GM23338 (cell line): ENCODE results near the gene PAX3. TPM values are rescaled to one million over a fixed set of nuclear protein-coding genes. Genes with fewer than 3 reads are reported as not detected.

Experiments
- ATAC-seq: fragments of 200-7000 bp; cut with Tn5 transposase; 3 replicates; pipeline ENCODE4 v1.9.1; 2020
- DNase-seq: peaks from one replicate; pipeline ENCODE4 v3.0.0-alpha.2; 2015; ENCODE audit warnings: low spot score
- H2AFZ ChIP-seq: fragments of 200-600 bp; sonication (generic); 2 replicates; pipeline ENCODE4 v1.8.0; 2016; ENCODE audit warnings: antibody characterized with exemption, mild to moderate bottlenecking, moderate library complexity
- H3F3A ChIP-seq: fragments of 200-600 bp; sonication (generic); replicated peaks from 2 replicates; pipeline ENCODE4 v1.8.0; 2017; ENCODE audit warnings: antibody characterized with exemption, mixed run types, low read depth
- H3K27ac ChIP-seq: fragments of 200-600 bp; sonication (generic); 2 replicates; pipeline ENCODE4 v1.6.1; 2016; ENCODE audit warnings: low read depth
- H3K27me3 ChIP-seq: fragments of 200-600 bp; sonication (generic); 2 replicates; pipeline ENCODE4 v1.8.0; 2016; ENCODE audit warnings: mild to moderate bottlenecking, mixed run types, moderate library complexity; ENCODE audit not compliant: insufficient read depth
- H3K36me3 ChIP-seq: fragments of 200-600 bp; sonication (generic); 2 replicates; pipeline ENCODE4 v1.8.0; 2016; ENCODE audit warnings: mild to moderate bottlenecking; ENCODE audit not compliant: insufficient read depth
- H3K4me1 ChIP-seq: fragments of 200-600 bp; sonication (generic); 2 replicates; pipeline ENCODE4 v1.8.0; 2016; ENCODE audit warnings: mild to moderate bottlenecking, moderate library complexity; ENCODE audit not compliant: insufficient read depth
- H3K4me2 ChIP-seq: fragments of 200-600 bp; sonication (generic); 2 replicates; pipeline ENCODE4 v1.7.1; 2017; ENCODE audit warnings: mixed run types
- H3K4me3 ChIP-seq: fragments of 200-600 bp; sonication (generic); 2 replicates; pipeline ENCODE4 v1.6.1; 2016; ENCODE audit warnings: mixed run types
- H3K79me2 ChIP-seq: fragments of 200-600 bp; sonication (generic); replicated peaks from 2 replicates; pipeline ENCODE4 v1.8.0; 2017; ENCODE audit warnings: mild to moderate bottlenecking; ENCODE audit not compliant: insufficient read depth
- H3K9me2 ChIP-seq: fragments of 200-600 bp; sonication (generic); 2 replicates; pipeline ENCODE4 v1.8.0; 2017; ENCODE audit not compliant: insufficient read depth
- H4K20me1 ChIP-seq: fragments of 200-600 bp; sonication (generic); replicated peaks from 2 replicates; pipeline ENCODE4 v1.8.0; 2017; ENCODE audit warnings: mild to moderate bottlenecking; ENCODE audit not compliant: insufficient read depth
- H3K27ac Mint-ChIP-seq: 2 replicates; pipeline ENCODE4 v1.8.0; 2020; ENCODE audit warnings: inconsistent platforms, mild to moderate bottlenecking, moderate library complexity, mixed read lengths
- H3K27me3 Mint-ChIP-seq: 3 replicates; pipeline ENCODE4 v1.8.0; 2022; ENCODE audit warnings: low read depth, mild to moderate bottlenecking, moderate library complexity, mixed read lengths, inconsistent platforms; ENCODE audit not compliant: insufficient read depth, poor library complexity
- H3K36me3 Mint-ChIP-seq: 3 replicates; pipeline ENCODE4 v1.8.0; 2021; ENCODE audit warnings: low read depth, mild to moderate bottlenecking, inconsistent platforms, moderate library complexity, mixed read lengths
- H3K4me1 Mint-ChIP-seq: 3 replicates; pipeline ENCODE4 v1.8.0; 2020; ENCODE audit warnings: mild to moderate bottlenecking, inconsistent platforms, mixed read lengths
- H3K4me3 Mint-ChIP-seq: 3 replicates; pipeline ENCODE4 v1.8.0; 2021; ENCODE audit warnings: moderate library complexity, mild to moderate bottlenecking, inconsistent platforms, mixed read lengths
- H3K9me3 Mint-ChIP-seq: 3 replicates; pipeline ENCODE4 v1.8.0; 2020; ENCODE audit warnings: moderate library complexity, mild to moderate bottlenecking, inconsistent platforms, mixed read lengths
- CREB1 ChIP-seq: fragments of 250-450 bp; sonication (Bioruptor Pico); IDR thresholded peaks from 2 replicates; pipeline ENCODE4 v1.5.0; 2020; ENCODE audit warnings: low read depth, mild to moderate bottlenecking, moderate library complexity
- CTCF ChIP-seq, 2 experiments: fragments of 200-600 bp in 1 of 2; sonication (generic) in 1 of 2; conservative IDR thresholded peaks; 2 replicates each; pipeline versions ENCODE4 v1.5.1 to v1.6.1; 2016 to 2017; ENCODE audit warnings: antibody characterized with exemption in 2 of 2, low read depth in 2 of 2, mild to moderate bottlenecking in 2 of 2, moderate library complexity in 1 of 2
- ETS1 ChIP-seq: IDR thresholded peaks from 2 replicates; pipeline ENCODE4 v1.6.1; 2016; ENCODE audit warnings: antibody characterized with exemption
- EZH2 ChIP-seq: fragments of 200-600 bp; sonication (generic); IDR thresholded peaks from one replicate; pipeline ENCODE4 v1.8.0; 2017; ENCODE audit warnings: antibody characterized with exemption, mild to moderate bottlenecking, low read depth; ENCODE audit not compliant: unreplicated experiment
- ZNF462 ChIP-seq: fragments of 250-450 bp; sonication (Bioruptor Pico); IDR thresholded peaks from 2 replicates; pipeline ENCODE4 v1.5.0; 2020; ENCODE audit warnings: mild to moderate bottlenecking, moderate library complexity
- polyA plus RNA-seq: library from polyadenylated mRNA; unstranded; fragments of >200 nt; fragmentation: Nextera tagmentation; extraction: Ambion mirVana; gene quantifications from 2 replicates; pipeline ENCODE4 v1.2.1, GENCODE V29; 2016
- total RNA-seq: library from RNA; depleted of rRNA; stranded (reverse); fragments of >200 nt; shearing (Covaris generic); gene quantifications from 2 replicates; pipeline ENCODE4 v1.2.3, GENCODE V29; 2014

Gene PAX3
- total and polyA plus RNA-seq, 2 experiments from 2014 or later = not detected

GRCh38 chr2:222284466-222284865 lies 14.3 kb downstream of the PAX3 start (continued):
- TF ChIP-seq CTCF (conservative IDR thresholded peaks at IDR 0.05; ENCODE audit: low read depth in 2 of 2) (no peak), ETS1 (no peak), ZNF462 (no peak), EZH2 (no peak)

- Mint-ChIP-seq H3K4me1 (peaks cover 18% of the 10 kb centered on the region), H3K36me3 (no peaks in the 10 kb centered on the region), H3K27me3 (peaks cover 51% of the 10 kb centered on the region), H3K9me3 (no peaks in the 10 kb centered on the region), H3K4me3 (no peak overlapping the region), H3K27ac (no peak overlapping the region)
- Histone ChIP-seq H4K20me1 (peaks cover 11% of the 10 kb centered on the region; the same call in 1 of the 2 replicates), H3K4me1 (peaks cover 18% of the 10 kb centered on the region), H3K4me3 (no peak overlapping the region), H3K27ac (no peak overlapping the region), H3K27me3 (peaks cover 68% of the 10 kb centered on the region), H2AFZ (no peak overlapping the region), H3K79me2 (no peaks in the 10 kb centered on the region), H3K9me2 (no peaks in the 10 kb centered on the region), H3F3A (no peaks in the 10 kb centered on the region), H3K36me3 (no peaks in the 10 kb centered on the region), H3K4me2 (peak overlapping the region; percentile 24; the same call in 1 of the 2 replicates)
- peak; percentile 70 for DNase-seq
- peak; percentile 99 for ATAC-seq
- TF ChIP-seq CTCF (conservative IDR thresholded peaks at IDR 0.05; ENCODE audit: low read depth in 2 of 2) (0 out of 4 replicates have a peak, but pooled peaks of 1 of the 2 experiments have one; percentile 7), CREB1 (CRISPR knock-in tag) (no peak)
Observed at GRCh38 chr2:222283634-222284033, 15.2 kb downstream of the PAX3 start.
